ENCODE data around the gene CORT.

Gene CORT

DNA sequence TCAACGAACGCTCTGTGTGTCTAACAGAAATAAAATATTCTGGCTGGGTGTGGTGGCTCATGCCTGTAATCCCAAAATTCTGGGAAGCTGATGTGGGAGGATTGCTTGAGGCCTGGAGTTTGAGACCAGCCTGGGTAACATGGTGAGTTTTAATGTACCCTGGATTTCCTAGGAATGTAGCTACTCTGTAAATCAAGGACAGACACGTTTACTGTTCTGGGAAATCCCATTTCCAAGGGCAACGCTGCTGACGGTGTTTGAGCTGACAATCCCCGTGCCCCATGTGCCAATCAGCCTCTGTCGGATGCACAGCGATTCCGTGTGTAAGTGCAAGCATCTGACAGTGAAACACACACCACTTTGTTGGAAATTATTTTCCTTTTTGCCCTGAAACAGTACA lies 8.0 kb downstream of the CORT start:
- no peak overlapping the region for H3K4me3 ChIP-seq (ENCODE audit: low read depth, low read length)
- DNase-seq (ENCODE audit: low read depth): no peak
- TF ChIP-seq, protein P1, sequence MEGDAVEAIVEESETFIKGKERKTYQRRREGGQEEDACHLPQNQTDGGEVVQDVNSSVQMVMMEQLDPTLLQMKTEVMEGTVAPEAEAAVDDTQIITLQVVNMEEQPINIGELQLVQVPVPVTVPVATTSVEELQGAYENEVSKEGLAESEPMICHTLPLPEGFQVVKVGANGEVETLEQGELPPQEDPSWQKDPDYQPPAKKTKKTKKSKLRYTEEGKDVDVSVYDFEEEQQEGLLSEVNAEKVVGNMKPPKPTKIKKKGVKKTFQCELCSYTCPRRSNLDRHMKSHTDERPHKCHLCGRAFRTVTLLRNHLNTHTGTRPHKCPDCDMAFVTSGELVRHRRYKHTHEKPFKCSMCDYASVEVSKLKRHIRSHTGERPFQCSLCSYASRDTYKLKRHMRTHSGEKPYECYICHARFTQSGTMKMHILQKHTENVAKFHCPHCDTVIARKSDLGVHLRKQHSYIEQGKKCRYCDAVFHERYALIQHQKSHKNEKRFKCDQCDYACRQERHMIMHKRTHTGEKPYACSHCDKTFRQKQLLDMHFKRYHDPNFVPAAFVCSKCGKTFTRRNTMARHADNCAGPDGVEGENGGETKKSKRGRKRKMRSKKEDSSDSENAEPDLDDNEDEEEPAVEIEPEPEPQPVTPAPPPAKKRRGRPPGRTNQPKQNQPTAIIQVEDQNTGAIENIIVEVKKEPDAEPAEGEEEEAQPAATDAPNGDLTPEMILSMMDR (IDR thresholded peaks at IDR 0.05; ENCODE audit: low read depth, low read length, missing control alignments): no peak
- in situ Hi-C loops (cut with HindIII; ENCODE audit: low sequenced_read_pairs): no loop called here

DNA sequence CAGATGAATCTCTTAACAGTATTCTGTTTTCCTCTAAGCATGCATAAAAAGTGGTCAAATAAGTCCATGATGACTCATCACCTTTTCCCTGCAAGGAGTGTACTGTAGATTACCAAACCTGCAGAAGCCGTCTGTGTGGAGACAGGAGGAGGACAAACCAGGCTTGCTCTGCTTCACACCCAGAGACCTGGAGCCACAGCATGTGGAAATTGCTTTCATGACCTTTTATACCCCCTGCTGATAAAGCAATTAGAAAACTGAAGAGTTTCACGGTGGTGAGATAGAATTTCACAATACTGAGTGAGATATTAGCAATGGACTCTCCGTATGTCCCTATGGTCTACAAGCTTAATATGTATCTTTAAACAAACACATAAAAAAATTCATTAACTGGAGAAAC lies 9.4 kb downstream of the CORT start:
- no peak overlapping the region for H3K4me3 ChIP-seq (ENCODE audit: low read depth, low read length)
- DNase-seq (ENCODE audit: low read depth): peak; percentile 75
- in situ Hi-C loops (cut with HindIII; ENCODE audit: low sequenced_read_pairs): no loop called here
- TF ChIP-seq, protein P1 (IDR thresholded peaks at IDR 0.05; ENCODE audit: low read depth, low read length, missing control alignments): no peak

DNA sequence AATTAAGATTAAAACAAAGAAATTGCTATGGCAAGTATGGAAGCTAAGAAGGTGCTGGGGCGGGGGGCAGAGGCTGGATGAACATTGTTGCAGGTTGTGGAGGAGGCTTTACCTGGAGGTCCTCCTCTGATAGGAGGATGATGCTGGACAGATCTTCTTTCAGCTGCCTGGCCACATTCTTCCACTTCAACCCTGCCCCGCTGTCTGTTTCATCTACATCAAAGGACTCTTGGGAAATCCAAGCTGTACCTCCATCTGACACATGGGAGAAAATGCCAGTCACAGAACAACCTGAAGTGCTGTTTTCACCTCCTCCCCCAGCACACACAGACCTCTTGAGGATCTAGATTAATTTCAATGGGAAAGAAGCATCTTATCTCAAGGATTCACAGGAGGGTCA lies 17.2 kb downstream of the CORT start:
- no peak for DNase-seq (ENCODE audit: low read depth)
- TF ChIP-seq, protein P1 (IDR thresholded peaks at IDR 0.05; ENCODE audit: low read depth, low read length, missing control alignments): no peak
- H3K4me3 ChIP-seq (ENCODE audit: low read depth, low read length): no peak overlapping the region
- in situ Hi-C loops (cut with HindIII; ENCODE audit: low sequenced_read_pairs): no loop called here

DNA sequence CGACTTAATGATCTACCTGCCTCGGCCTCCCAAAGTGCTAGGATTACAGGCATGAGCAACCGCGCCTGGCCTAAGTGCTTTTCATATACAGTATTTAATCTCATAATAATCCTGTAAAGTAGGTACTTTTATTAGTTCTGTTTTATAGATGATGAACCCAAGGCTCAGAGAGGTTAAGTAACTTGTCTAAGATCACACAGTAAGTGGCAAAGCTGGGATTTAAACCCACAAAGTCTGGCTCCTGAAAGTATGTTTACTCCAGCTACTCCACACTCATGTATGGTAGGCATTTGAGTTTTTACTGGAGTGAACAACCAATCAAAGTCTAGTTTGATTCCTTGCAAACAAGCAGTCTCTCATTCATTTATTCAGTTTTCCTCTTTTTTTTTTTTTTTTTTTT lies 20.2 kb downstream of the CORT start:
- no peak for DNase-seq (ENCODE audit: low read depth)
- no peak overlapping the region for H3K4me3 ChIP-seq (ENCODE audit: low read depth, low read length)
- in situ Hi-C loops (cut with HindIII; ENCODE audit: low sequenced_read_pairs): no loop called here
- TF ChIP-seq, protein P1 (IDR thresholded peaks at IDR 0.05; ENCODE audit: low read depth, low read length, missing control alignments): no peak

DNA sequence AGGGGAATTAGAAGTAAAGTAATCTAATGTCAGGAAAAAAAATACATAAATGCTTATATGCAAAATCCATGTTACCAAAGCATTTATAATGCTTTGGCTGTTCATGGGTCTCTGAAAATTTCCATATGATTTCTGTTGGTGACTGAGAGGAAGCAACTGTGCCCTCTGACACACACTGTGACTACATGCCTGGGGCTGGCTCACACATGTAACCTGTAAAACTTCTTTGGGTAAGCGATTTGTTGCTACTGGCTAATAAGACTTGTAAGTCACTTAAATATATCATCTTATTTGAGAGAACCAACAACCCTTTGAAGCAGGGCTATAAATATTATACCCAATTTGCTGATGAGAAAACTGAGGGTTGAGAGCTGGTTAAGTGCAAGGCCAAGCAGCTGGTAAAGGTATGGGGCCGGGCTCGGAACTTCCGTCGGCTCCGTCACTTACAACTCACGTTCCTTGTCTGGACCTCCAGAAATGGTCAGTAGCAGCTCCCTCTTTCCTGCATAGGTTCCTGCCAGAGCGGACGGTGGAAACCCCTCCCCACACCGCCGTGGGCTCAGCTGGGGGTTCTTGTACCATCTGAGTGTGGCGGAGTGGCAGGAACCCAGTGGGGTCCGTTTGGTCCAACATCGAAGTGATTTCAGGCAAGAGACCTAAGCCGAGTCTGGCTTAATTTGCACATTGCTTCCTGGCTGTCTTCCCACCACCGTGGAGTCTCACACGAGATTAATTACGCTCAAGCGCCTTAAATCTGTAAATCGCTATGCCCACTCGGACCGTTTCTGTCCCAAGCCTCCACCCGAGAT lies 21.8 kb downstream of the CORT start:
- in situ Hi-C loops (cut with HindIII; ENCODE audit: low sequenced_read_pairs): no loop called here
- peak overlapping the region; percentile 79 for H3K4me3 ChIP-seq (ENCODE audit: low read depth, low read length)
- TF ChIP-seq, protein P1 (IDR thresholded peaks at IDR 0.05; ENCODE audit: low read depth, low read length, missing control alignments): no peak
- DNase-seq (ENCODE audit: low read depth): no peak

DNA sequence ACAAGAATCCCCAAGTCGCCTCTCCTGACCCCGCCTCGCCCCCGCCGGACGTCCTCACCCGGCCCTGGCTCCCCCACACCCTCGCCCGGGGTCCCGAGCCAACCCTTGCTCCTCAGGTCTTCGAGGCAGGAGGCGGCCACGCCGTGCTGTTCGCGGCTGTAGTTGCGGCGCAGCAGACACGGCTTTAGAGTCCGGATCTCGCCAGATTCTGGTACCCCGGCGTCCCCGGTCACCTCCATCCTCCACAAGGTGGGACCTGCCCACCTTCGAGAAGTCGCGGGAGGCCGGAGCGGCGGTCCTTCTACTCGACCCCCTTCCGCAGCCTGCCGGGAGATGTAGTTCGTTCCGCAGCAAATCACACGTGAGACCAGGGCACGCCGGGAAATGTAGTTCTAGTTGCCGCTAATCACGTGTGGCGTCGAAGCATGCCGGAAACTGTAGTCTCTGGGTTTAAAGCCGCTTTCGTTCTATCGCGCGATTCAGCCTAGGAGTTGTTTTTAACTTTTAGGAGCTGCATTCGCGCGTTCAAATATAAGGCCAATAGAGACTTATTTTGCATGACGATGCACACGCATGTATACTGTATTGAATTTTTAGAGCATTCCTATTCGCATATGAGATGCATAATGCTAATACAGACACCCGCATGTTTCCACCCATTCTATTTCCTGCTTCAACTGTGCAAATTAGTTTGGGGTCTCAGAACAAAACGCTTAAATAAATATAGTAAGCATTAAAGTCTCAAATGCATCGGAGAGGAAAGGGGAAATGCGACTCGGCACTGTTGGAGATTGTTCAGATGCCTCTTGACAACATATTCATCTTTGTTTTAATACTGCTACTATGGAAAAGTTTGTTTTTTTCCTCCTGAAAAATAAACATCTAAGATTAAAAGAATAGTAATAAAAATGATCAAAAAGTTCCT lies 22.7 kb downstream of the CORT start, which contains the start of gene DFFA:
Gene DFFA (minus strand): TSS at position 310 of the 925 bp plus-strand sequence. CDS start 71 bp downstream, at position 239.
- H3K4me3 ChIP-seq (ENCODE audit: low read depth, low read length): peak within 1 kb of the TSS; percentile 79
- DNase-seq (ENCODE audit: low read depth): peak; percentile 94
- in situ Hi-C loops (cut with HindIII; ENCODE audit: low sequenced_read_pairs): no loop called here
- TF ChIP-seq, protein P1 (IDR thresholded peaks at IDR 0.05; ENCODE audit: low read depth, low read length, missing control alignments): no peak
